GM12891 (cell line): ENCODE data around the gene CDC42BPG.

Source experiments
- DNase-seq: peaks from one replicate; pipeline ENCODE4 v3.0.0; 2011; ENCODE audit warnings: low spot score; ENCODE audit not compliant: insufficient read length
- FAIRE-seq: peaks from 2 replicates; lab custom pipeline; 2011; peaks lifted over from hg19 to GRCh38; lab: Jason Lieb, UNC
- PAX5 ChIP-seq: IDR thresholded peaks from 2 replicates; pipeline ENCODE4 v1.6.1; 2011; ENCODE audit warnings: low read length, moderate library complexity, mild to moderate bottlenecking; ENCODE audit not compliant: insufficient read depth, severe bottlenecking
- POLR2A ChIP-seq: IDR thresholded peaks from 2 replicates; pipeline ENCODE4 v1.6.1; 2011; ENCODE audit warnings: low read depth, low read length, control low read depth
- POLR2AphosphoS5 ChIP-seq: IDR thresholded peaks from 2 replicates; pipeline ENCODE4 v1.6.1; 2011; ENCODE audit warnings: low read depth, low read length, control low read depth
- POU2F2 ChIP-seq: IDR thresholded peaks from 2 replicates; pipeline ENCODE4 v1.6.1; 2011; ENCODE audit warnings: low read depth, mild to moderate bottlenecking, control low read depth, low read length, moderate library complexity
- SPI1 ChIP-seq: IDR thresholded peaks from 2 replicates; pipeline ENCODE4 v1.6.1; 2011; ENCODE audit warnings: low read depth, low read length, control low read depth
- TAF1 ChIP-seq: IDR thresholded peaks from 2 replicates; pipeline ENCODE4 v1.6.1; 2011; ENCODE audit warnings: low read depth, low read length, control low read depth

Gene CDC42BPG

DNA sequence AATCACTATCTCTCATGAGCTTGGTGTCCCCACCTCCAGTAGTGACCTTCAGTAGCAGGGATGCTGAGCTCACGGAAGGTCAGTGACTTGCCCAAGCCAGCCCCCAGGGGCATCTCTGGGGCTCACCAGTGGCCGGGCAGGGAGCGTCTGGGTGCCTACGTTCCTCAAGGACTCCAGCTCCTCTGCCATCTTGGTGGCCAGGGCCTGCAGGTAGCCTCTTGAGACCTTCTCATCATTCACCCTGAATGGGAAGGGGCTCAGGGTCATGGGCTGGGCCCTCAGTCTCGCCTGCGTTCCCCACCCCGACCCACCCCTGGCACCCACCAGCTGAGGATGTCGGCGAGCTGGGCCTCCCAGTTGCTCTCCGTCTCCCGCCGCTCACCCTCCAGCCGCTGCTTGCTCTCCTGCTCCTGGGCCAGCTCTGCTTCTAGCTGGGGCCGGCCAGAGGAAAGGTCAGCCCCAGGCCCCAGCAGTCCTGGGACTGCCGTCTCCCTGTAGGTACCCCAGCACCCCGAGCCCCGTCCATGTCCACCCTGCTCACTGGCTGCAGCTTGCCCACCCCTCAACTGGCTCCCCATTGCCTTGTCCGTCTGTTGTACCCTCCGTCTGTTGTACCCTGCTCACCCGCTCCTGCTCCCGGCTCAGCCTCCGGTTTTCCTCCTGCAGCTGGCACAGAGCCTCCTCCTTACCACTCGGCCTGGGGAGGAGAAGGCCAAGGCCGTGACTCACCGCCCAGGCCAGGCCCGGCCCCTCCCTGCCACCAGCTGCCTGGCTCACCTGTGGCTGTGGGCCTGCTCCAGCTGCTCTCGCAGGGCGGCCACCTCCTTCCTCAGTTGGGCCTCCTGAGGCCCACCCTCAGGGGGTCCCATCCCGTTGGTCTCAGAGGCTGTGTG, 9.5 kb downstream of the CDC42BPG start:
- no peak for DNase-seq
- TF ChIP-seq POLR2AphosphoS5 (no peak), POU2F2 (no peak), PAX5 (no peak), POLR2A (no peak), TAF1 (no peak), SPI1 (no peak)
- no peak for FAIRE-seq

- no peak for DNase-seq
- no peak for FAIRE-seq
- TF ChIP-seq SPI1 (no peak), TAF1 (no peak), POLR2AphosphoS5 (no peak), POLR2A (no peak), PAX5 (no peak), POU2F2 (no peak)
Measured at GRCh38 chr11:64834031-64834722, 10.3 kb downstream of the CDC42BPG start.

GRCh38 chr11:64833509-64833908, 10.9 kb downstream of the CDC42BPG start:
- FAIRE-seq (no peak), DNase-seq (no peak)
- TF ChIP-seq SPI1 (no peak), PAX5 (no peak), TAF1 (no peak), POLR2A (no peak), POLR2AphosphoS5 (no peak), POU2F2 (no peak)

DNA sequence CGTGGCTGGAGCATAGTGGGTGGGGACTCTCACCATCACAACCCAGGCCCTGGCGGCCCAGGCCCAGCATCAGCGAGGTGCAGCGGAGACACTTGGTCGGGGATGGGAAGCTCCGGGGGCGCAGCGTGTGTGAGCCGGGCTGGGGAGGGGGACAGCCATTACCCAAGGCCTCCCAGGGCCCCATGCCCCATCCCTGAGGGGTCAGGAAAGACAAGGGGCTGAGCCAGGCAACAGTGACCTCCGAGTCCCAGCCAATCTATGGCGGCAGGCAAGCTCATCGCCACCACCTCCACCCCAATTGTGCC, 11.3 kb downstream of the CDC42BPG start:
- no peak for TF ChIP-seq SPI1
- no peak for DNase-seq
- no peak for FAIRE-seq

- TF ChIP-seq POU2F2 = no peak
- no peak for TF ChIP-seq PAX5
- TF ChIP-seq SPI1 = no peak
- no peak for DNase-seq
- FAIRE-seq = no peak
Measured at GRCh38 chr11:64832467-64833197, 11.8 kb downstream of the CDC42BPG start.

DNA sequence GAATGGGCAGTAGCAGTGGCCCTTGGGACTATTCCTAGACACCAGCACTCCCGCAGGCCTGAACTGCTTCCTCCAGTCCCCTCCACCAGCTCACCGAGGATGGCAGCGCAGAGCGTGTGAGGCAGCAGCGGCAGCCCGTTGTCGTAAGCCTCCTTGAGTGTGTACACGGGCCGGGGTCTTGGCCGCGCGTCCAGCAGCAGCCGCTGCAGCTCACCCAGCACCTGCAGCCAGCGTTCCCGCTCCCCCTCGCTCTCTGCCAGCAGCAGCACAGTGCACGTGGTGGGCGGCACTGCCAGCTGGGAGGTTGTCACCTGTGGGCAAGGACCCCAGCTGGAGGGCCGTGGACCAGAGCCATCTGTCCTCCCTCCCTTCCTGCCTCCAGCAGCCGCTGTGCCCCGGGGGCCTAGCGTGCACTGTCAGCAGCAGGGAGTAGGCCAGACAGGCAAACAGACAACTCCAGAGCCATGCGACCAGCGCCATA, 13.0 kb downstream of the CDC42BPG start:
- DNase-seq (no peak), FAIRE-seq (no peak)
- TF ChIP-seq PAX5 (no peak), POLR2A (no peak), POU2F2 (no peak), SPI1 (no peak), TAF1 (no peak), POLR2AphosphoS5 (no peak)

DNA sequence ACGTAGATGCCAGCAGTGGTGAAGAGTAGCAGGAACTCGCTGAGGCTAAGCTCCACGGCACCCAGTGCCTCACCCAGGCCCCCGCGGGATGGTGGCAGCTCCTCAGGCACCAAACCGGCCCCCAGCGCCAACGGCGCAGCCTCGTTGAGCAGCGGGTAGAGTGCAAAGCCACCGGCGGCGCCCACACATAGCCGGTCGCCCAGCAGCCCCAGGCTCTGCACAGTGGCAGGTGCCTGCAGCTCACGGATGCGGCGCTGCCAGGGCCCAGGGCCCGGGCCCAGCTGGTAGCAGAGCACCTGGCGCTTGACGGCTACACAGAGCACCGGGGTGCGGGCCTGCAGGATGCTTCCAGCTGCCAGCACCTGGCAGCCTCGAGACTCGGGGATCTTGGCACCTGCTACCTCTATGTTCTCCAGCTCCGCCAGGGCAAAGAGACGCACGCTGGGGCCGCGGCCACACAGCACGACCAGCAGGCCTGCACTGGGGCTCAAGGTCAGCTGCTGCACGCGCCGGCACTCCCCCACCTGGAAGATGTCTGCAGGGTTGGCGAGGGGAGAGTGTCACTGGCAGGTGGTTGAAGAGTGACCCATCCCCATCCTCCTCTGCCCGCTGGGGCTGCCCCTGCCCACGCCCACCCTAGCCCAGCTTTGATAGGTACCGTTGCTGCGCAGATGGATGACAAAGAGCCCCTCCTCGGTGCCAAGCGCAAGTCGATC, 14.8 kb downstream of the CDC42BPG start:
- DNase-seq (no peak), FAIRE-seq (no peak)
- no peak for TF ChIP-seq SPI1
- no peak for TF ChIP-seq PAX5
- TF ChIP-seq POLR2AphosphoS5 = no peak
- TF ChIP-seq TAF1 = no peak
- no peak for TF ChIP-seq POU2F2
- no peak for TF ChIP-seq POLR2A

DNA sequence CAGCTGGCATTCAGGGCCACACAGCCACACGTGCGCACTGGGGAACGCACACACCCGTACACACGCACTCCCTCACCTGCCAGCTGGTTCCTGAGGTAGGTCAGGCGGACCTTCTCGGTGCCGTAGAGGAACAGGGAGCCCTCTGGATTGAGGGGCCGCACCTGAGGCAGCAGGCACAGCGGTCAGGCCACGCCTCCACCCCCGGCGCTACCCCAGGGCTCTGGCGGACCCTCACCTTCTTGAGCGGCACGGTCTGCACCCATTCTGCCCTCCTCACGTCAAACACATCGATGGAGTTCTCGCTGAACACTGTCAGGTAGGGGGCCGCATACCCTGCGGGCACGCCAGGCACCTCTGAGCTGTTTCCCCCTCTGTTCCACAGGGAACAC, 17.0 kb downstream of the CDC42BPG start:
- FAIRE-seq (no peak), DNase-seq (no peak)
- TF ChIP-seq TAF1 (no peak), POLR2AphosphoS5 (no peak), SPI1 (no peak), POLR2A (no peak), POU2F2 (no peak), PAX5 (no peak)
